Measurements from ENCODE around the gene FAM168A.

The FAM168A gene

DNA sequence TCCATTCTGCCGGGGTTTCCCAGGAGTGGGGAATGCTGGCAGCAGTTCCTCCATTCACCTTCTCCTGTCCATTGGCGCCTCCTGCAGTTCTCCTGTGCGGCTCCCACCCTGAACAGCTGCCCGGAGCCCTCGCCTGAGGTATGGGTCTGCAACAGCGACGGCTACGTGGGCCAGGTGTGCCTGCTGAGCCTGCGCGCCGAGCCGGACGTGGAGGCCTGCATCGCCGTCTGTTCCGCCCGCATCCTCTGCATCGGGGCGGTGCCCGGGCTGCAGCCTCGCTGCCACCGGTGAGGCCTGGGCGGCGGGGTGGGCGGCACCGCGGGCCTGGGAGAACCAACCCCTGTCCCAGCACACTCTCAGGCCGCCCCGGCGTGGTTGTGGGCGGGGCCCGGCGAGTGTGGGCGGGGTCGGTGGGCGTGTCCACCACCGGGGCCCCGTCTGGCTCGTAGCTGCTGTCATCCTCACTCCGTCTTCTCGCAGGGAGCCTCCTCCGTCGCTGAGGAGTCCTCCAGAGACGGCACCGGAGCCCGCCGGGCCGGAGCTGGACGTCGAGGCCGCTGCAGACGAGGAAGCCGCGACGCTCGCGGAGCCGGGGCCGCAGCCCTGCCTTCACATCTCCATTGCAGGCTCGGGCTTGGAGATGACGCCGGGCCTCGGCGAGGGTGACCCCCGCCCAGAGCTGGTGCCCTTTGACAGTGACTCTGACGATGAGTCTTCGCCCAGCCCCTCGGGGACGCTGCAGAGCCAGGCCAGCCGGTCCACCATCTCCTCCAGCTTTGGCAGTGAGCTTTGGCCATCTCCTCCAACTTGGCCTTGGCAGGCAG is 235.7 kb downstream of the FAM168A start:
- no peak for DNase-seq

DNA sequence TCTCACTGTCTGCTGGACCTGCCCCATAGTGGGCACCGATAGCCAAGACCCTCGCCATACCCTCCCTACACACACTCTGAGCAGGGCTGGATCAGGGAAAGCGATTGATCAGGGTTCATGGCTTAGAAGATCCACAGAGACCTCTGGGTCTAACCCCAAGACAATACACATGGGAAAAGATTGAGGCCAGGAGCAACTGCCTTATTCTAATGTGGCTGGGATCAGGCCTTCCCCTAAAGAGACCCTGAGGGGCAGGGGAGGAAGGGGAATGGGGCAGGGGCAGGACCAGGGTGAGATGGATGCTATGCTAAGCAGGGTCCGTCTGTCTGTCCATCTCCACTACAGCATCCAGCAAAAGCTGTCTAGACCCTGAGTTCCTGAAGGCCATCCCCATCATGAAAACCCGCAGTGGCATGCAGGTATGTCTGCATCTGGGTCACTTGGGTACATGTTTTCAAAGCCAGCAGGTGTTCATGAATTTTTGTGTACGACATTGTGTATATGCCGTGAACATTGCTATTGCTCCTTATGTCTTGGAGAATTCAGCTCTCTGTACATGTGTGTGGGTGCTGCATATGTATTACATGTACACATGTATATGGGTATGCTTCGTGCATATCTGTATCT is 237.1 kb downstream of the FAM168A start:
- DNase-seq: no peak

DNA sequence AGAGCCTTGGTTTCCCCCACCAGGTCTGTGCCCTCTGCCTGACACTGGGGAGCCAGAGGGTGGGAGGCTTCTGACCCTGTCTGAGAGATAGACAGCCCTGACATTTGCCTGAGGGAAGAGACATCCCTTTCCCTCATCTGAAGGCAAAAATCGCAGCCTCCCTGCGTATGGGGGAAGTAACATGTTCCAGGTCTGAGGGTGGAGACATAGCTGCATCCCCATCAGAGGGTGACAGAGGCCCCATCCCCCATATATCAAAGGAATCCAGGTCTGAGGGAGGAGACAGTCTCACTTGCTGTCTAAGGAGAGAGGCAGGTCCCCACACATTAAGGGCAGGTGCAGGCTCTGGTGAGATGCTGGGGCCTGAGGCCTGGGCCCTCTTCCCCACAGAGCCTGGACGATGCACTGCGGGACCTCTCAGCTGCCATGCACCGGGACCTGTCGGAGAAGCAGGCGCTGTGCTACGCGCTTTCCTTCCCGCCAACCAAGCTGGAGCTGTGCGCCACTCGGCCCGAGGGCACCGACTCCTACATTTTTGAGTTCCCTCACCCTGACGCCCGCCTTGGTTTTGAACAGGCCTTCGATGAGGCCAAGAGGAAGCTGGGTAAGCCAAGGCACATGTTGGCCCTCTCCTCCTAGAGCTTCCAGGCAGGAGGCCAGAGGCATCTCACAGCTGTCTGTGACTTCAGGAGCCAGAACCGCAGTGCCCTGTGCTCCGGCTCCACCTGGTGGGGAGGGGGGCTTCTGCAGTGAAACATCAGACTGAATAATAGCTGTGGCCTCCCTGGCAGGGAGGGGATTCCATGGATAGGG is 237.8 kb downstream of the FAM168A start:
- DNase-seq: peak; percentile 44 to 45

DNA sequence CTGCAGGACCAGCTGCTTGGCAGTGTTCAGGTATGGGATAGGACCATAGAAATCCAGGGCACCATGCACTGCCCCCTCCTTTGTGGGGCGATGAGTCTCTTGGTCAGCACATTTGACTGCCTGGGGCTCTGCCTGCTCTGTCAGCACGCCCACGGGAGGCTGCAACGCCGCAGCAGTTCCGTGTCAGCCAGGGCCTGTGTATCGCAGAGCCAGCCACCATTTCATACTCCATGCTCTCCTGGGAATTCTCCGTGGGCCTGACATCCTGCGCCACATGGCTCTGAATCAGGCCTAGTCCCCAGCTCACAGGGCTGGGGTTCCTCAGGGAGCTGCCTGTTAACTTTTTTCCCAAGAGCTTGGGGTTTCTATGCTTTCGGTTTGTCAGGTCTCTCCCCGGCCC is 238.6 kb downstream of the FAM168A start:
- no peak for DNase-seq

DNA sequence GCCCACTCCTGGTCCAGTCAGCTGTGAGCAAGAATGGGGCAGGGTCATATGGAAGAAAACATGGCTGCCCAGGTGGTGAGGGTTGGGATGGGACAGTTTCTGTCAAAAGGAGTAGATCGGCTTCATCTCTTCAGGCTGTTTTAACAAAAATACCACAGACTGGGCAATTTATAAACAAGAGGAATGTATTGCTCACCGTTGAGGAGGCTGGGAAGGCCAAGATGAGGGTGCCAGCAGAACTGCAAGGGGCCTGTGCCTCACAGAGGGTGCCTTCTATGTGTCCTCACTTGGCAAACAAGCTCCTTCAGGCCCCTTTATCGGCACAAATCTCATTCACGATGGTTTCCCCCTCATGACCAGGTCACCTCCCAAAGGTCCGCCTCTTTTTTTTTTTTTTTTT is 239.8 kb downstream of the FAM168A start:
- no peak for DNase-seq

DNA sequence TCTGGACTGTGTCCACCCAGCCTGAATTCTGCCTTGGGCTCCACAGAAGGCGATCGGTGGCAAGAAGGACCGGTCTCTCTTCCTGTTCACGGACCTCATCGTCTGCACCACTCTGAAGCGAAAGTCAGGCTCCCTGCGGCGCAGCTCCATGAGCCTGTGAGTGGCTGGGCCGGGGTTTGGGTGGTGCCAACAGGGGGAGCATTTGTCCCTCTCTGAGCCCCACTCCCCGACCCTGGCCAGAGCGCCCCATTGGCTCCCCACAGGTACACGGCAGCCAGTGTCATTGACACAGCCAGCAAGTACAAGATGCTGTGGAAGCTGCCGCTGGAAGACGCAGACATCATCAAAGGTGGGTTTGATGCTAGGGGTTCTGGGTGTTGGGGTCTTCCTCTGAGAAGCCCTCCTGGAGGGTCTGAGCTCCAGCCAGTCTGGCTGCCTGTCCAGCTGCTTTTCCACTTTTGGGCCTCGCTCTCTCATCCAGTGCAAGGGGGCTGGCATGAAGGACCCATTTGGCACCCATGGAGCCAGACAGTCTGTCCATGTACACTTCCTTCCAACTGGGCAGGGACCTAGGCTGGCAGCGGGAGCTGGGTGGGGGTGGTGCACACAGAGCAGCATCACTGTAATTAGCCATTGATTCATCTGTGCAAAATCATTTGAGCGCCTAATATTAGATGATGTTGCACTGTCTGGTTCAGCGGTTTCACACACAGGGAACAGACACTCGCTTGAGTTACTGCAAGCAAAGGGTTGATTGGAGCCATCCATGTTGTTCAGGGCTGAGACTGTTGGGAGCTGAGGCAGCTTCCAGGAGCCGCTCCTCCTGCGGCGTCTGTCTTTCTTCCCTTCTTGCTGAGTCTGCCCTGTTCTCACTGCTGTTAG is 240.7 kb downstream of the FAM168A start:
- DNase-seq: no peak

DNA sequence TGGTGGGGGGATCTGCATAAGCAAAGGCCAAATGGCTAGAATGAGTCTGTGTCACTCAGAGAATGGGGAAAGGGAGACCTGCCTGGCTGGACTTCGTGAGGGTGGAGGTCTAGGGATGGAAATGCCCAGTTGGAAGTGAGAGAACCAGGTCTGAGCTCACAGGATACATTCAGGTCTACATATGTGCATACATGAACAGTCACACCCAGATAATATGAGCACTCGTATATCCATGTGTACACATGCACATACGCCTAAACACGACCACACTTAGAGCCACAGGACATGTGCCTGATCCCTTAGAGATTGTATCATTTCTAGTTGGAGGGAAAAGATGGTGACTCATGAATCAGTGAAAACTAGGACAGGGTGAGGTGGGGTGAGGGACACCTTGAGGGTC is 242.8 kb downstream of the FAM168A start:
- DNase-seq: no peak

DNA sequence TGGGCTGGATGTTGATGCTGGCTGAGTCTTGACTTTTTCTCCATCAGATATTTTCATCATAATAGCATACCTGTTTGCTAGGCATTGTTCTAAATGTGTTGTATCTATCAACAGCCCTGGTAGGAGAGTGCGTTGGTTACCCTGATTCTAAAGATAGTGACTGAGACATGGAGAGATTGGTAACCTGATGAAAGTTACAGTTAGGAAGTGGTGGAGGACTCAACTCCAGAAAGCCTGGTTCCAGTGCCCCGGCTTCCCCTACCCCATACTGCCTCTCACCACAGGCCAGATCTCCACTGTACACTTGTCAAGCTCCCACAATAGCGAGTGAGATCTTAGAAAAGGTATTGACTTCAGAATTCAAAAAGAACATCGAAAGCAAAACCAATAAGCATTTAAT is 244.5 kb downstream of the FAM168A start:
- no peak for DNase-seq

DNA sequence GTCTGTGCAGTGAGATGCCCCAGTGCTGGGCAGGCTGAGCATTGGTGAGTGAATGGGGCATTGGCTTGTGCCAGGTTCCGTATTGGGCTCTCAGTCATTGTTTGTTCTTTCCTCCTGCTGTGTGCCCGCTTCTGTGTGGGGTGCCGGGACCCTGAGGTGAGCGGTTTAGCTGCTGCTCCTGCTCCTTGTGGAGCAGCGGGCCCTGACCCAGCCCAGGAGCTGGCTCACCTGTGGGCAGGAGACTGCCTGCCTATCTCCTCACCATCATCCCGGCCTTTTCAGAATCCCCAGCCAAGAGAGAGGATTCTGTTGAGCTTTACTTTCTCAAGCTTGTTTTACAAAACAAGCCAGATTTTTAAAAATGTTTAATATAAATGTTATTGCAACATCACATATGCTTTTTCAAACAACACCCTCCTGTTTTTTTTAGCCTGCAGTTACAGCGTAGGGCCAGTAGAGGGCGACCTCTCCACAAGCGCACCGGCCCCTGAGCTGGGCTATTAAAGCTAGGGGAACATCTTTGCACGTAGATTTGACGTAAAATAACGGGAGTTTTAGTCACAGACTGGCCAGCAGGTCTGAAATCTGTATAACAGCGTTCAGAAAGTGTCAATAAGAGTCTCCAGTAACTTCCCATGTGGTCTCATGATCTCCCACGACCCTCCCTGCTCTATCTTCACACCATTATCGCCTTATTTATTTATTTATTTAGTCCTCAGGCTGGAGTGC is 246.8 kb downstream of the FAM168A start:
- DNase-seq: peak; percentile 49 to 64

Measured in stimulated activated CD4-positive, alpha-beta T cell treated with anti-CD3 and anti-CD28 coated beads, Interleukin-2, amount 100 ng/mL, for 24 hours (primary cell).